ENCODE data around the gene DUOX2. TPM values are rescaled to one million over a fixed set of nuclear protein-coding genes. Genes with fewer than 3 reads are reported as not detected.

DUOX2 gene
- total RNA-seq, 1 experiment from 2014 or later, result 0.44 TPM

- Histone ChIP-seq H3K4me3 (replicated peaks in 1 of 2; ENCODE audit: low read depth in 1 of 2, low read length in 2 of 2) (no peak overlapping the region), H3K9ac (ENCODE audit: low read length) (no peak overlapping the region), H3K4me2 (ENCODE audit: low read length) (no peak overlapping the region), H3K4me1 (ENCODE audit: control insufficient read depth in 1 of 2, insufficient read depth in 2 of 2, low read length in 2 of 2) (peaks cover 7 to 12% of the 10 kb centered on the region in 2 experiments; a peak in 3 of 4 replicates), H3K36me3 (ENCODE audit: control insufficient read depth in 1 of 2, insufficient read depth in 2 of 2, low read length in 2 of 2) (no peaks in the 10 kb centered on the region), H3K79me2 (ENCODE audit: insufficient read depth, low read length) (no peaks in the 10 kb centered on the region), H2AFZ (ENCODE audit: low read depth, low read length, poor library complexity, severe bottlenecking) (no peak overlapping the region), H3K9me2 (ENCODE audit: insufficient read depth) (no peaks in the 10 kb centered on the region), H4K20me1 (ENCODE audit: insufficient read depth) (no peaks in the 10 kb centered on the region), H3K27me3 (ENCODE audit: insufficient read depth, low read length) (no peaks in the 10 kb centered on the region), H3K9me3 (ENCODE audit: control insufficient read depth in 1 of 2, insufficient read depth in 1 of 2, low read depth in 1 of 2, low read length in 2 of 2) (no peaks in the 10 kb centered on the region), H3K27ac (ENCODE audit: low read depth, low read length) (no peak overlapping the region)
- ATAC-seq, result no peak
- ChIA-PET CTCF (interaction anchor here (1.5 to 6.0 kb wide), 2 partner anchors 13 to 326 kb away, joined by 4 to 40 read pairs; no protein-coding TSS in a partner anchor), POLR2A (interaction anchor here (2.8 kb wide), 1 partner anchor 31 kb away, joined by 5 read pairs; no protein-coding TSS in a partner anchor), RAD21 (ENCODE audit: low non-redundant PET in 1 of 2, low total read pairs in 2 of 2, uncharacterized antibody in 2 of 2, unreplicated experiment in 2 of 2) (no interaction called here)
- no TSS peak for BruUV-seq (replicated peaks)
- TF ChIP-seq RAD21 (IDR thresholded peaks at IDR 0.05; ENCODE audit: low read depth) (no peak), EGR1 (IDR thresholded peaks at IDR 0.05; ENCODE audit: low read depth) (no peak), ZBTB33 (IDR thresholded peaks at IDR 0.05; ENCODE audit: extremely low read depth, insufficient replicate concordance, low read length) (no peak), EZH2 (IDR thresholded peaks at IDR 0.05) (no peak), FOSL1 (IDR thresholded peaks at IDR 0.05; ENCODE audit: low read depth) (no peak), ELF1 (IDR thresholded peaks at IDR 0.05; ENCODE audit: borderline replicate concordance, low read depth) (no peak), ATF3 (IDR thresholded peaks at IDR 0.05) (no peak)
- intact Hi-C loops (cut with micrococcal nuclease), result no loop called here
- no peak for DNase-seq (ENCODE audit: low read depth, low spot score)
Measured at GRCh38 chr15:45131510-45131909, 17.5 kb upstream of the DUOX2 start.

Measured in HCT116 (cell line).